ENCODE measurements around the gene KCTD21.

The KCTD21 gene

GRCh38 chr11:78181185-78181584, 7.2 kb downstream of the KCTD21 start:
- no peaks in the 10 kb centered on the region for H3K9me2 ChIP-seq (ENCODE audit: low read depth, low read length)
- H3K4me1 ChIP-seq (ENCODE audit: insufficient read depth, low read length, severe bottlenecking): no peaks in the 10 kb centered on the region
- no peak overlapping the region for H3K4me2 ChIP-seq (ENCODE audit: low read length)
- no peak overlapping the region for H3K9ac ChIP-seq (ENCODE audit: low read length)
- TF ChIP-seq EZH2 (IDR thresholded peaks at IDR 0.05; ENCODE audit: borderline replicate concordance, low read length) (no peak), CTCF (IDR thresholded peaks at IDR 0.05; ENCODE audit: low read length) (no peak)
- no peaks in the 10 kb centered on the region for H3K36me3 ChIP-seq (ENCODE audit: insufficient read depth, low read length)
- H3K9me3 ChIP-seq (ENCODE audit: low read length): no peaks in the 10 kb centered on the region
- no peak overlapping the region for H3K4me3 ChIP-seq (ENCODE audit: low read depth, low read length, poor library complexity, severe bottlenecking)
- no peak overlapping the region for H2AFZ ChIP-seq (ENCODE audit: low read length)
- H3K27ac ChIP-seq (ENCODE audit: low read depth, low read length, poor library complexity, severe bottlenecking): no peak overlapping the region
- no peaks in the 10 kb centered on the region for H3K79me2 ChIP-seq (ENCODE audit: insufficient read depth, low read length)
- H4K20me1 ChIP-seq (ENCODE audit: insufficient read depth, low read length): no peaks in the 10 kb centered on the region
- H3F3A ChIP-seq (ENCODE audit: insufficient read depth, low read length): no peaks in the 10 kb centered on the region
- H3K27me3 ChIP-seq (ENCODE audit: insufficient read depth, low read length): no peaks in the 10 kb centered on the region

- no peak overlapping the region for H3K4me3 ChIP-seq (ENCODE audit: low read depth, low read length, poor library complexity, severe bottlenecking)
- no peak for TF ChIP-seq EZH2 (IDR thresholded peaks at IDR 0.05; ENCODE audit: borderline replicate concordance, low read length)
- no peak for TF ChIP-seq CTCF (IDR thresholded peaks at IDR 0.05; ENCODE audit: low read length)
- H3K9ac ChIP-seq (ENCODE audit: low read length): no peak overlapping the region
- no peaks in the 10 kb centered on the region for H3K9me3 ChIP-seq (ENCODE audit: low read length)
- no peaks in the 10 kb centered on the region for H3K4me1 ChIP-seq (ENCODE audit: insufficient read depth, low read length, severe bottlenecking)
- H3K4me2 ChIP-seq (ENCODE audit: low read length): no peak overlapping the region
- H3K36me3 ChIP-seq (ENCODE audit: insufficient read depth, low read length): no peaks in the 10 kb centered on the region
- H3K27me3 ChIP-seq (ENCODE audit: insufficient read depth, low read length): no peaks in the 10 kb centered on the region
- no peaks in the 10 kb centered on the region for H3F3A ChIP-seq (ENCODE audit: insufficient read depth, low read length)
- no peaks in the 10 kb centered on the region for H3K79me2 ChIP-seq (ENCODE audit: insufficient read depth, low read length)
- H3K9me2 ChIP-seq (ENCODE audit: low read depth, low read length): no peaks in the 10 kb centered on the region
- H2AFZ ChIP-seq (ENCODE audit: low read length): no peak overlapping the region
- H4K20me1 ChIP-seq (ENCODE audit: insufficient read depth, low read length): no peaks in the 10 kb centered on the region
- no peak overlapping the region for H3K27ac ChIP-seq (ENCODE audit: low read depth, low read length, poor library complexity, severe bottlenecking)
These were observed 7.7 kb downstream of the KCTD21 start for GRCh38 chr11:78180751-78181150.

GRCh38 chr11:78179459-78180071, 8.9 kb downstream of the KCTD21 start:
- H2AFZ ChIP-seq (ENCODE audit: low read length): no peak overlapping the region
- H3K9me2 ChIP-seq (ENCODE audit: low read depth, low read length): no peaks in the 10 kb centered on the region
- H3K9ac ChIP-seq (ENCODE audit: low read length): no peak overlapping the region
- H3K4me1 ChIP-seq (ENCODE audit: insufficient read depth, low read length, severe bottlenecking): no peaks in the 10 kb centered on the region
- no peak overlapping the region for H3K4me2 ChIP-seq (ENCODE audit: low read length)
- no peaks in the 10 kb centered on the region for H3K9me3 ChIP-seq (ENCODE audit: low read length)
- no peaks in the 10 kb centered on the region for H3K27me3 ChIP-seq (ENCODE audit: insufficient read depth, low read length)
- H3K27ac ChIP-seq (ENCODE audit: low read depth, low read length, poor library complexity, severe bottlenecking): no peak overlapping the region
- H3K36me3 ChIP-seq (ENCODE audit: insufficient read depth, low read length): no peaks in the 10 kb centered on the region
- H3K79me2 ChIP-seq (ENCODE audit: insufficient read depth, low read length): no peaks in the 10 kb centered on the region
- TF ChIP-seq CTCF (IDR thresholded peaks at IDR 0.05; ENCODE audit: low read length): no peak
- TF ChIP-seq EZH2 (IDR thresholded peaks at IDR 0.05; ENCODE audit: borderline replicate concordance, low read length): no peak
- no peak overlapping the region for H3K4me3 ChIP-seq (ENCODE audit: low read depth, low read length, poor library complexity, severe bottlenecking)
- H3F3A ChIP-seq (ENCODE audit: insufficient read depth, low read length): no peaks in the 10 kb centered on the region
- no peaks in the 10 kb centered on the region for H4K20me1 ChIP-seq (ENCODE audit: insufficient read depth, low read length)

All from OCI-LY1 (cell line).